Stimulated activated CD4-positive, alpha-beta T cell treated with anti-CD3 and anti-CD28 coated beads, Interleukin-2, amount 100 ng/mL, for 24 hours (primary cell): ENCODE results near the gene HSPE1.
"Not testable (repeated sequence)": the region's sequence is repeated elsewhere in the genome, so short reads cannot be mapped to it uniquely, and the experiment has no call there.

Experiments
- DNase-seq, 2 donors: peaks; one replicate each; pipeline ENCODE4 v3.0.0-alpha.2; 2020

HSPE1 gene

GRCh38 chr2:197499594-197500502, at the start of gene HSPE1, which contains the start of gene HSPD1:
Gene HSPE1, plus strand, starts transcription at chr2:197500379. Its CDS starts 58 bp downstream, at chr2:197500437.
Gene HSPD1, minus strand, starts transcription at chr2:197499840. Its CDS starts 992 bp downstream, at chr2:197498848.
- peak; percentile 98 for DNase-seq

- no peak for DNase-seq
Measured at GRCh38 chr2:197450465-197450864, 49.7 kb upstream of the HSPE1 start.

GRCh38 chr2:197450935-197451358, 49.2 kb upstream of the HSPE1 start:
- DNase-seq: not testable (repeated sequence)

GRCh38 chr2:197452754-197453122, 47.4 kb upstream of the HSPE1 start:
- no peak for DNase-seq

GRCh38 chr2:197453123-197453913, 46.9 kb upstream of the HSPE1 start, which contains the start of gene COQ10B:
Gene COQ10B, plus strand, starts transcription at chr2:197453552. Its CDS starts 9 bp downstream, at chr2:197453561.
- DNase-seq: peak; percentile 97

- no peak for DNase-seq
Measured at GRCh38 chr2:197453914-197454398, 46.2 kb upstream of the HSPE1 start.

GRCh38 chr2:197454923-197455322, 45.3 kb upstream of the HSPE1 start:
- DNase-seq: no peak

- no peak for DNase-seq
Measured at GRCh38 chr2:197455428-197455827, 44.8 kb upstream of the HSPE1 start.

- DNase-seq: no peak
Measured at GRCh38 chr2:197460649-197461048, 39.5 kb upstream of the HSPE1 start.

- DNase-seq: no peak
Measured at GRCh38 chr2:197461057-197461456, 39.1 kb upstream of the HSPE1 start.

GRCh38 chr2:197464175-197464574, 36.0 kb upstream of the HSPE1 start:
- no peak for DNase-seq

GRCh38 chr2:197472166-197472565, 28.0 kb upstream of the HSPE1 start:
- no peak for DNase-seq

GRCh38 chr2:197477797-197478196, 22.4 kb upstream of the HSPE1 start:
- no peak for DNase-seq

GRCh38 chr2:197480165-197481036, 19.8 kb upstream of the HSPE1 start:
- DNase-seq: no peak

- DNase-seq: not testable (repeated sequence)
Measured at GRCh38 chr2:197484248-197484647, 15.9 kb upstream of the HSPE1 start.

- DNase-seq: no peak
Measured at GRCh38 chr2:197486175-197486574, 14.0 kb upstream of the HSPE1 start.

- DNase-seq: no peak
Measured at GRCh38 chr2:197487385-197487784, 12.8 kb upstream of the HSPE1 start.

GRCh38 chr2:197495433-197496134, 4.6 kb upstream of the HSPE1 start:
- no peak for DNase-seq

- DNase-seq: no peak
Measured at GRCh38 chr2:197496695-197497094, 3.5 kb upstream of the HSPE1 start.

- DNase-seq: no peak
Measured at GRCh38 chr2:197497326-197497725, 2.9 kb upstream of the HSPE1 start.

- no peak for DNase-seq
Measured at GRCh38 chr2:197498235-197498936, 1.8 kb upstream of the HSPE1 start.
